AG04450 (cell line): ENCODE data around the gene TXNDC12. TPM values are rescaled to one million over a fixed set of nuclear protein-coding genes. Genes with fewer than 3 reads are reported as not detected.

Source experiments
- CTCF ChIA-PET: fragments of 300-600, 350-600 bp; formaldehyde crosslinking; extraction: SDS; loops from one replicate; lab custom pipeline; 2022; ENCODE audit warnings: antibody characterized with exemption, inconsistent platforms; lab: Charles Lee
- POLR2A ChIA-PET: fragments of 350-600 bp; formaldehyde crosslinking; extraction: SDS; loops from one replicate; lab custom pipeline; 2021; ENCODE audit warnings: antibody characterized with exemption, inconsistent platforms; lab: Yijun Ruan, JAX
- DNase-seq: peaks from one replicate; pipeline ENCODE4 v3.0.0-alpha.2; 2011; ENCODE audit warnings: low read depth, low spot score
- H3K27ac ChIP-seq: one replicate; pipeline ENCODE4 v1.5.1; 2012; ENCODE audit warnings: low read depth, low read length, control low read depth
- H3K27me3 ChIP-seq: one replicate; pipeline ENCODE4 v1.6.0; 2012; ENCODE audit warnings: low read length; ENCODE audit not compliant: control insufficient read depth, insufficient read depth
- H3K4me3 ChIP-seq: 2 replicates; pipeline ENCODE4 v1.5.1; 2011; ENCODE audit warnings: mild to moderate bottlenecking, low read depth, low read length, control low read depth
- H3K9me3 ChIP-seq: 2 replicates; pipeline ENCODE4 v1.5.1; 2012; ENCODE audit warnings: low read length; ENCODE audit not compliant: control insufficient read depth, insufficient read depth
- CTCF ChIP-seq: IDR thresholded peaks from 2 replicates; pipeline ENCODE4 v1.5.1; 2011; ENCODE audit warnings: low read depth, low read length, control low read depth, inconsistent platforms
- polyA plus RNA-seq: library from polyadenylated mRNA; depleted of rRNA; stranded (reverse); fragments of >200 nt; gene quantifications from 2 replicates; pipeline ENCODE4 v1.2.3, GENCODE V29; 2011

The TXNDC12 gene
- polyA plus RNA-seq, 1 experiment, result 55.8 TPM

- Histone ChIP-seq H3K4me3 (no peak overlapping the region), H3K27me3 (no peaks in the 10 kb centered on the region), H3K27ac (no peak overlapping the region), H3K9me3 (no peaks in the 10 kb centered on the region; the same call in 1 of the 2 replicates)
- POLR2A ChIA-PET, result no interaction called here
- TF ChIP-seq CTCF, result no peak
- CTCF ChIA-PET, result interaction anchor here (0.9 kb wide), 1 partner anchor 79 kb away, joined by 3 read pairs; no protein-coding TSS in a partner anchor
- no peak for DNase-seq
These were observed 5.8 kb upstream of the TXNDC12 start for GRCh38 chr1:52060822-52061221.

- POLR2A ChIA-PET, result interaction anchor here (0.6 kb wide), 1 partner anchor 20 kb away, joined by 3 read pairs; no protein-coding TSS in a partner anchor
These were observed 4.9 kb upstream of the TXNDC12 start for GRCh38 chr1:52059888-52060287.

GRCh38 chr1:52059321-52059720 is 4.3 kb upstream of the TXNDC12 start:
- no peak overlapping the region for H3K27ac ChIP-seq
- H3K4me3 ChIP-seq, result peak overlapping the region; percentile 17; the same call in 1 of the 2 replicates
- ChIA-PET CTCF (no interaction called here), POLR2A (interaction anchor here (0.6 kb wide), 1 partner anchor 20 kb away, joined by 3 read pairs; no protein-coding TSS in a partner anchor)
- DNase-seq, result no peak
- H3K9me3 ChIP-seq, result no peaks in the 10 kb centered on the region; the same call in 1 of the 2 replicates
- TF ChIP-seq CTCF, result no peak
- H3K27me3 ChIP-seq, result no peaks in the 10 kb centered on the region

More at GRCh38 chr1:52059888-52060287, 4.9 kb upstream of the TXNDC12 start:
- DNase-seq, result no peak
- Histone ChIP-seq H3K27me3 (no peaks in the 10 kb centered on the region), H3K4me3 (no peak overlapping the region), H3K27ac (no peak overlapping the region), H3K9me3 (no peaks in the 10 kb centered on the region; the same call in 1 of the 2 replicates)
- TF ChIP-seq CTCF, result no peak
- CTCF ChIA-PET, result no interaction called here

GRCh38 chr1:52057876-52058415 is 3.0 kb upstream of the TXNDC12 start:
- Histone ChIP-seq H3K27me3 (no peaks in the 10 kb centered on the region), H3K27ac (no peak overlapping the region), H3K4me3 (peak overlapping the region; percentile 90; the same call in 1 of the 2 replicates), H3K9me3 (no peaks in the 10 kb centered on the region; the same call in 1 of the 2 replicates)
- TF ChIP-seq CTCF, result no peak
- no peak for DNase-seq
- POLR2A ChIA-PET, result no interaction called here
- CTCF ChIA-PET, result interaction anchor here (1.1 kb wide), 1 partner anchor 290 kb away, joined by 4 read pairs; no protein-coding TSS in a partner anchor

- POLR2A ChIA-PET, result no interaction called here
- CTCF ChIA-PET, result interaction anchor here (1.1 kb wide), 1 partner anchor 291 kb away, joined by 4 read pairs; no protein-coding TSS in a partner anchor
These were observed 2.3 kb upstream of the TXNDC12 start for GRCh38 chr1:52057255-52057654.

More at GRCh38 chr1:52057255-52057654, 2.3 kb upstream of the TXNDC12 start:
- H3K27me3 ChIP-seq, result no peaks in the 10 kb centered on the region
- H3K27ac ChIP-seq, result no peak overlapping the region
- TF ChIP-seq CTCF, result no peak
- no peaks in the 10 kb centered on the region; the same call in 1 of the 2 replicates for H3K9me3 ChIP-seq
- peak overlapping the region; percentile 90 for H3K4me3 ChIP-seq
- DNase-seq, result no peak
